Stimulated activated CD8-positive, alpha-beta memory T cell treated with anti-CD3 and anti-CD28 coated beads, Interleukin-4, amount 100 ng/mL, for 4 hours (primary cell): ENCODE results near the gene HSD17B13.
"Not testable (repeated sequence)": the region's sequence is repeated elsewhere in the genome, so short reads cannot be mapped to it uniquely, and the experiment has no call there.

ENCODE experiments used
- DNase-seq, 2 donors: peaks; one replicate each; pipeline ENCODE4 v3.0.0-alpha.2; 2020; ENCODE audit warnings: low read depth in 2 of 2, low spot score in 1 of 2

HSD17B13 gene

GRCh38 chr4:87322754-87323153 is at the start of gene HSD17B13:
Gene HSD17B13 (minus strand): TSS chr4:87322882. CDS start chr4:87322841, 41 bp downstream.
- DNase-seq, result no peak

- no peak for DNase-seq
These were observed 47.4 kb upstream of the HSD17B13 start for GRCh38 chr4:87370068-87370467.

- DNase-seq, result no peak
These were observed 44.0 kb upstream of the HSD17B13 start for GRCh38 chr4:87366521-87367162.

- DNase-seq, result no peak
These were observed 42.7 kb upstream of the HSD17B13 start for GRCh38 chr4:87365348-87365747.

GRCh38 chr4:87363552-87363951 is 40.9 kb upstream of the HSD17B13 start:
- no peak for DNase-seq

- DNase-seq, result no peak
These were observed 37.8 kb upstream of the HSD17B13 start for GRCh38 chr4:87360338-87360935.

- DNase-seq, result no peak
These were observed 36.6 kb upstream of the HSD17B13 start for GRCh38 chr4:87359258-87359657.

- DNase-seq, result no peak
These were observed 34.3 kb upstream of the HSD17B13 start for GRCh38 chr4:87356832-87357526.

GRCh38 chr4:87354168-87355102 is 31.8 kb upstream of the HSD17B13 start:
- DNase-seq, result no peak

- DNase-seq, result peak in 1 of 2 donors; percentile 2
These were observed 30.9 kb upstream of the HSD17B13 start for GRCh38 chr4:87353592-87353991.

GRCh38 chr4:87345139-87345538 is 22.5 kb upstream of the HSD17B13 start:
- no peak for DNase-seq

- no peak for DNase-seq
These were observed 20.2 kb upstream of the HSD17B13 start for GRCh38 chr4:87342872-87343271.

- not testable (repeated sequence) for DNase-seq
These were observed 19.4 kb upstream of the HSD17B13 start for GRCh38 chr4:87341954-87342635.

- no peak for DNase-seq
These were observed 16.8 kb upstream of the HSD17B13 start for GRCh38 chr4:87339440-87339839.

GRCh38 chr4:87337361-87337760 is 14.7 kb upstream of the HSD17B13 start:
- DNase-seq, result no peak

- no peak for DNase-seq
These were observed 10.6 kb upstream of the HSD17B13 start for GRCh38 chr4:87333267-87333666.

GRCh38 chr4:87330761-87331160 is 8.1 kb upstream of the HSD17B13 start:
- DNase-seq, result no peak

- no peak for DNase-seq
These were observed 4.5 kb upstream of the HSD17B13 start for GRCh38 chr4:87327136-87327535.

GRCh38 chr4:87326460-87326859 is 3.8 kb upstream of the HSD17B13 start:
- DNase-seq, result no peak

- DNase-seq, result no peak
These were observed 794 bp downstream of the HSD17B13 start for GRCh38 chr4:87321888-87322287.

GRCh38 chr4:87317527-87317926 is 5.2 kb downstream of the HSD17B13 start:
- no peak for DNase-seq
